ENCODE measurements around the gene NUP62. TPM values are rescaled to one million over a fixed set of nuclear protein-coding genes. Genes with fewer than 3 reads are reported as not detected.

NUP62 gene
- total RNA-seq, 1 experiment from 2014 or later: 127 TPM

- Histone ChIP-seq H3K56ac (ENCODE audit: insufficient read length, low read depth, low read length) (no peak overlapping the region), H3K23ac (ENCODE audit: insufficient read length, low read depth, low read length) (no peak overlapping the region), H2BK20ac (ENCODE audit: low read depth, low read length, poor library complexity, severe bottlenecking) (no peak overlapping the region), H3K9ac (ENCODE audit: extremely low read depth, insufficient read length, low read length) (no peak overlapping the region), H3K14ac (ENCODE audit: insufficient read depth, low read length) (no peak overlapping the region), H4K8ac (replicated peaks; ENCODE audit: insufficient read length, low read depth, low read length) (no peak overlapping the region), H4K20me1 (ENCODE audit: control insufficient read depth, insufficient read depth, insufficient read length) (peaks cover 2% of the 10 kb centered on the region), H3T11ph (ENCODE audit: low read length) (no peak overlapping the region), H3K9me3 (ENCODE audit: control insufficient read depth, low read depth, low read length) (no peaks in the 10 kb centered on the region), H3K4me1 (ENCODE audit: insufficient read depth, low read length) (no peaks in the 10 kb centered on the region), H3K4ac (ENCODE audit: low read depth, low read length) (no peak overlapping the region), H4K91ac (ENCODE audit: insufficient read length, low read depth, low read length) (no peak overlapping the region), H3K4me2 (ENCODE audit: insufficient read depth, insufficient read length, low read length) (no peak overlapping the region), H3K27ac (ENCODE audit: insufficient read length, low read depth, low read length) (no peak overlapping the region), H3K23me2 (ENCODE audit: insufficient read length, low read depth, low read length, poor library complexity, severe bottlenecking) (no peaks in the 10 kb centered on the region), H2BK15ac (ENCODE audit: low read depth, low read length) (no peak overlapping the region), H3K79me1 (ENCODE audit: insufficient read depth, low read depth, low read length, poor library complexity, severe bottlenecking) (peaks cover 9% of the 10 kb centered on the region), H3K79me2 (ENCODE audit: insufficient read depth, low read length) (peaks cover 6% of the 10 kb centered on the region; the same call in 1 of the 2 replicates), H4K5ac (ENCODE audit: insufficient read length, low read depth, low read length) (no peak overlapping the region), H3K18ac (ENCODE audit: insufficient read length, low read depth, low read length) (no peak overlapping the region), H2BK12ac (ENCODE audit: insufficient read length, low read depth, low read length) (no peak overlapping the region), H2BK120ac (ENCODE audit: low read depth, low read length, poor library complexity, severe bottlenecking) (no peak overlapping the region), H2AK5ac (ENCODE audit: insufficient read length, low read length) (no peak overlapping the region), H2AFZ (ENCODE audit: low read length) (no peak overlapping the region), H3K27me3 (ENCODE audit: insufficient read depth, low read length) (no peaks in the 10 kb centered on the region), H2BK5ac (ENCODE audit: insufficient read length, low read length) (no peak overlapping the region)
- Mint-ChIP-seq H3K27ac (peak overlapping the region in 1 of 3 experiments; percentile 18; a peak in 2 of 7 replicates), H3K9me3 (peaks cover 0 to 3% of the 10 kb centered on the region in 2 experiments; a peak in 1 of 5 replicates), H3K36me3 (ENCODE audit: insufficient read depth in 1 of 3, low read depth in 3 of 3) (peaks cover 50 to 80% (median 79%) of the 10 kb centered on the region in 3 experiments), H3K27me3 (ENCODE audit: low read depth) (no peaks in the 10 kb centered on the region), H3K4me1 (peaks cover 10 to 18% of the 10 kb centered on the region in 2 experiments), H3K4me3 (no peak overlapping the region)
- no CpG with 5 or more reads among the region's 6 CpGs for WGBS (ENCODE audit: extremely low coverage, insufficient read length, low lambda C conversion rate)
- DNase-seq: no peak
- peak; percentile 46; the same call in 2 of the 3 replicates for TF ChIP-seq CTCF (conservative IDR thresholded peaks at IDR 0.05)
These were observed 14.0 kb downstream of the NUP62 start for GRCh38 chr19:49915271-49915670.
